ENCODE data around the gene LRP1B.

The LRP1B gene

DNA sequence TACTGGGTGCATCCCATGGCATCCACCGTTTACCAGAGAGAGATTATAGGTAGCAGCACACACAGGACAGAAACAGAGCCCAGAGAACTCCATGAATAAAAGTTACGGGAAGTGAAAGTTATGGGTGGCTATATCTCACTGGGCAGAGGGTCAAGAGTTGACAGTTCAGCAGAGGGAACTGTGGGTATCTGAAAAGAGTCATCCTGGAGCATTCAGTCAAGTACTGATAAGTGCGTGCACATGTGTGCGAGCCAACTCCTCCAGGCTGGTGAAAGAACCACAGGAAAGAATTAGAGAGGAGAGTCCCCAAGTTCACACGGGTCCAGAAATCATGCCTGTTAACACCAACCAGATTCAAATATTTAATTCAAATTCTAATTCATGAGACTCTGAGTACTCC lies 1588.2 kb downstream of the LRP1B start:
- peaks cover 15% of the 10 kb centered on the region for H3K9me3 Mint-ChIP-seq

DNA sequence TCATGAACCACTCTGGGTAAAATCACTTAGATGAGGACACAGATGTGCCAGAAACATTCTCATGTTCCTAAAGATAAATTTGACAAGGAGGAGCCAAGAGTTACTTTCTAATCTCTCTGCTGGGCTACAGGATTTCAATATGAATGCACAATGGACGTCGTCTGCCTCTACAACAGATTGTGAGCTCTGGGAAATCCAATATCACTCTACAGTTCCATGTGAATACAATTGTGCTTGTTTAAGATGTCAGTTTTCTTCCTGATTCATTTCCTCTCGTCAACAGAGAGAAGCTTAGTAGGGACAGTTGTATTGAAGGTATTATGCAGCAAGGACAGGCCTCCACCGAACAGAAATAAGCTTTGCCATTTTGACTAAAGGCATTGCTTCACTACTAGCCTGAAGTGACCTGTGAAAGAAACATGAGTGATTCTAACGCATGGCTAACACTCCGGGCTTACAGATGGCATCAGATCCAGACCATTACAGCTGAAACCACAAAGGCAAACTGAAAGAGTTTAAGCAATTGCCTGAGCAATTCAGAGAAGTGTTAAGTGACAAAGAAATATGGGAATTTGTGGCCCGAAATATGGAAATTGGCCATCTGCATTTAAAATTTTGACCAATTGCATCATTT lies 1591.5 kb downstream of the LRP1B start:
- no peak overlapping the region for H3K27ac Mint-ChIP-seq
- no peaks in the 10 kb centered on the region for H3K27me3 Mint-ChIP-seq
- H3K4me3 Mint-ChIP-seq, result no peak overlapping the region
- no peaks in the 10 kb centered on the region for H3K4me1 Mint-ChIP-seq
- H3K36me3 Mint-ChIP-seq, result no peaks in the 10 kb centered on the region
- CTCF ChIA-PET, result no interaction called here
- H3K9me3 Mint-ChIP-seq, result peaks cover 14% of the 10 kb centered on the region
- DNase-seq, result no peak

More for the DNA sequence above, 1588.2 kb downstream of the LRP1B start:
- Mint-ChIP-seq H3K4me1 (no peaks in the 10 kb centered on the region), H3K4me3 (no peak overlapping the region), H3K27ac (no peak overlapping the region), H3K27me3 (no peaks in the 10 kb centered on the region), H3K36me3 (no peaks in the 10 kb centered on the region)
- DNase-seq, result no peak
- CTCF ChIA-PET, result interaction anchor here (0.7 kb wide), 1 partner anchor 347 kb away, joined by 3 read pairs; no protein-coding TSS in a partner anchor

DNA sequence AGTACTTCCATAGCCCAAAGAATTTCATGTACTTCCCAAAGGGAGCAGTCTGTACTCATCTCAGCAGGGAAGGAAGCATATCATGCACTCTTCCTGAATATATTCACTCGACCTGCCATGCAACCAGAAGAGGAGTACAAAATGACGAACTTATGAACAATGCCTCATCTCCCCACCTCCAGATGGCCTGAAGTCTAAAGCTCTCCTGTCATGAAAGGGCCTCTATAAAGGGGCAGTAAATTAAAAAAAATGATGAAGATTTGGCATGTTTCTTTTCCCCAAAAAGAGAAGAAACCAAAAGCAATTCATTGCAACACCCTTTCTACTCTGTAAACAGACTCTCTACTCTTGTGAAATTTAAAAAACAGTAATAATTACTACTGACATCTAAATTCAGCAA lies 1601.1 kb downstream of the LRP1B start:
- H3K27me3 Mint-ChIP-seq, result no peaks in the 10 kb centered on the region
- H3K9me3 Mint-ChIP-seq, result peaks cover 5% of the 10 kb centered on the region
- H3K27ac Mint-ChIP-seq, result no peak overlapping the region
- DNase-seq, result no peak
- no peaks in the 10 kb centered on the region for H3K4me1 Mint-ChIP-seq
- H3K36me3 Mint-ChIP-seq, result no peaks in the 10 kb centered on the region
- no peak overlapping the region for H3K4me3 Mint-ChIP-seq
- CTCF ChIA-PET, result no interaction called here

DNA sequence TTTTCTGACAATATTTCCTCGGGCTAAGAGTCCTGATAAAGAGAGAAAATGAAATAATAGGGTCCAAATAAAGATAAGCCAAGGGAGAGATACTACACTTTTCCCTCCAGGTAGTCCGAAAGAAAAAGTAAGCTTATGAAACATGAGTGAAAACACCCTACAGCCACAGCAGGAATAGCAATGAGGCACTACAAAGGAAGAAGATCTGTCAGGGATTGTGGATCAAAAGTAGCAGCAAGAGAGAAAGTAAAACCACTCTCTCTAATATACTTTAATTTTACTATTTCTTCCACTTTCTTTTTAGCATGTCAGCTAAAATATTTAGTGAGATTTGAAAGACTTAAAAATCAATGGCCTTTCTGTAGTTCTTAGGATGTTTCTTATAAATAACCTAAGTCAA lies 1601.8 kb downstream of the LRP1B start:
- no peak for DNase-seq
- H3K27me3 Mint-ChIP-seq, result no peaks in the 10 kb centered on the region
- no peaks in the 10 kb centered on the region for H3K36me3 Mint-ChIP-seq
- H3K4me3 Mint-ChIP-seq, result no peak overlapping the region
- peaks cover 10% of the 10 kb centered on the region for H3K9me3 Mint-ChIP-seq
- no peak overlapping the region for H3K27ac Mint-ChIP-seq
- no peaks in the 10 kb centered on the region for H3K4me1 Mint-ChIP-seq
- CTCF ChIA-PET, result no interaction called here

DNA sequence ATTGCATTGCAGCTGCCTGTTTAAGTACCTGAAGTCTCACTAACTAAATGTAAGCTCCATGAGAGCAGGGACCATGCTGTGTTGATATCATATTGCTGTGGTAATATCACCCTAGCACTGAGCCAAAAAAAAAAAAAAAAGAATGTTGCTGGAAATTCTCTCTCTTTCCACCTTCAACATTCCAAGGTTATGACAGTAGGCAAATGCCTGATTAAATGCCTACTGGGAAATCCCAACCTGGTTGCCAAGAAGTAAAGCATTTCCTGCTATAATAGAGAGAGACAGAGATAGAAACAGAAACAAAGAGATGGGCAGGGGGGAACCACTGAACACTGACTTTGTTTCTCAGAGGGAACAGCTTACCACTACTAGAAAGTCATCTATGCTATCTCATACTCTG lies 1604.2 kb downstream of the LRP1B start:
- Mint-ChIP-seq H3K36me3 (no peaks in the 10 kb centered on the region), H3K4me1 (no peaks in the 10 kb centered on the region), H3K9me3 (peaks cover 5% of the 10 kb centered on the region), H3K4me3 (no peak overlapping the region), H3K27me3 (no peaks in the 10 kb centered on the region), H3K27ac (no peak overlapping the region)
- DNase-seq, result no peak
- CTCF ChIA-PET, result no interaction called here

DNA sequence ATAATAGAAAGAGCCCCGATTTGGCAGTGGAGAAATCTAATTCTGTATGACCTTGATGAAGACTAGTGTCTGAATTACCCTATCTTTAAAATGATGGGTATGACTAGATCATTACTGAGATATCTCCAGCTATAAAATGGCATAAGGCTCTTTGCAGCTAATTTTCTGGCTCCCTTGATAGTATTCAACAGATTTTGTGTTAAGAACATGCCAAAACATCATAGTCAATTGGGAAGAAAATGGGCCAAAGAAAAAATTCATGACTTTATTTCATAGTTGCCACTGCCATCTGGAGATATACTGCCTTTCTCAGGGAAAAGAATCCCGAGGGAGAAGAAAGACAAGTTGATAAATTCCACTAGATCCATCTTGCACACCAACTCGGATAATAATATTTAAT lies 1618.7 kb downstream of the LRP1B start:
- Mint-ChIP-seq H3K36me3 (no peaks in the 10 kb centered on the region), H3K9me3 (peaks cover 6% of the 10 kb centered on the region), H3K4me1 (no peaks in the 10 kb centered on the region), H3K4me3 (no peak overlapping the region), H3K27me3 (no peaks in the 10 kb centered on the region), H3K27ac (no peak overlapping the region)
- CTCF ChIA-PET, result no interaction called here
- DNase-seq, result no peak

DNA sequence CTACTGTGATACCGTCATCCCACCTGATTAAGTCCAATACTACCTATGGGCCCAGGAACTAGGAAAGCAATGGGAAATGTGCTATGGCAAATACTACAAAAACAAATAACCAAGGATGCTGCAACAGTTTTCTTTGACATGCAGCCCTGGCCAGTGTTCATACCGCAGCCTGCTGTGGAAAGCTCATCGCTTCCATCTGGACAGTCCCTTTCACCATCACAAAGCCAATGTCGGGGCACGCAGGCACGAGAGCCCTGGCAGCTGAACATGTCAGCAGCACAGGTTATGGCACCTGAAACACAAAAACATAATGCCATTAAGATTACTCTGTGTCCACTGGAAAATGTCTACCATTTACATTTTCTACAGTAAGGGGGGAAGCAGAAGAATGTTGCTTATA lies 1621.1 kb downstream of the LRP1B start:
- H3K36me3 Mint-ChIP-seq, result no peaks in the 10 kb centered on the region
- no peaks in the 10 kb centered on the region for H3K27me3 Mint-ChIP-seq
- H3K4me3 Mint-ChIP-seq, result no peak overlapping the region
- H3K27ac Mint-ChIP-seq, result no peak overlapping the region
- peaks cover 6% of the 10 kb centered on the region for H3K9me3 Mint-ChIP-seq
- no peak for DNase-seq
- no peaks in the 10 kb centered on the region for H3K4me1 Mint-ChIP-seq
- CTCF ChIA-PET, result no interaction called here

DNA sequence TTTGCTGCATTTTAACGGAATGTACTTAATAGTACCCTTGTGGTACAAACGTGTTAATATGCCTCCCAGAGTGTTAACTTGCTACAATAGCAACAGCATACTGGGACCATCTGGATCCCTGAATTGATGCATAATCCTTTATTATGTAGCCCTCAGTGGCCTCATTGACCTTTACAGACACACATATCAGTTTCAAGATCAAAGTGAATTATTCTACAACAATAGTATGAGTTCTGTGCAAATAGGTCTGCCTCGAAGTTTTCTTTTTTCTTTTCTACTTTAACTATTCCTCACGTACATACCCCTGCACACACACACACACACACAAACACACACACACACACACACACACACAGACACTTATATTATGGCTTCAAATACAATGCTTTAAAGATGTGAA lies 1622.1 kb downstream of the LRP1B start:
- Mint-ChIP-seq H3K27ac (no peak overlapping the region), H3K27me3 (no peaks in the 10 kb centered on the region), H3K36me3 (no peaks in the 10 kb centered on the region), H3K4me1 (no peaks in the 10 kb centered on the region), H3K9me3 (peaks cover 6% of the 10 kb centered on the region), H3K4me3 (no peak overlapping the region)
- DNase-seq, result no peak
- CTCF ChIA-PET, result no interaction called here

DNA sequence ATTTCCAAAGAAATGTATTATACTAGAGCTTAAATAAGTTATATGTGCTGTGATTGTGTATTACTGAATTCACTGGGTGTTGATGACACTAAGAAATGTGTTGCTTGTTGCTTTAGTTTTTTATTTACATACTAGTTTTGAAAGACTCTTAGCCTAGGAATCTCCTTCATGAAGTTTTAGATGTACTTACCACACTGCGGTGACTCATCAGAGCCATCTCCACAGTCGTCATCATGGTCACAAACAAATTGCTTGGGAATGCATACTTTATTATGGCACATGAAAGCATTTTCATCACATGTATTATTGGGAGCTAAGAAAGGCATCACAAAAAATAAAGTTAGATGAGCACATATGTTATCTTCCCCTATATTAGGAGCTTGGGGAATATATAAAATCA lies 1624.2 kb downstream of the LRP1B start:
- CTCF ChIA-PET, result no interaction called here
- peaks cover 6% of the 10 kb centered on the region for H3K9me3 Mint-ChIP-seq
- H3K27me3 Mint-ChIP-seq, result no peaks in the 10 kb centered on the region
- H3K27ac Mint-ChIP-seq, result no peak overlapping the region
- no peaks in the 10 kb centered on the region for H3K4me1 Mint-ChIP-seq
- DNase-seq, result no peak
- H3K4me3 Mint-ChIP-seq, result no peak overlapping the region
- no peaks in the 10 kb centered on the region for H3K36me3 Mint-ChIP-seq

DNA sequence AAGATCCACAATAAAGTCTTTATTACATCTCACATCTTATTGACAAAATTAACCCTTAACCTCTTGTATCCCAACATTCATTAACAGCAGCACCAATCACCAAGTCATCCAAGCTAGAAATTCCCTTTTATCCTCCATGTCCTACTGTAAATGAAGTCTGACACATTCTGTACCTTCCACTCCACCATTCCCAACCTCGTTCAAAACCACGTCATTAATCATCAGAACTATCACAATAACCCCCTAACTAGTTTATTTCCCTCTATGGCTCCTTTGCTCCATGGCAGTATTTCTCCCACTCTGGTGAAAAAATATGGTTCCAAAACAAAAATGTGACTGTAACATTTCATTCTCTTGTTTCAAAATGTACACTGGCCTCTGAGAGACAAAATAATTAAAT lies 1626.2 kb downstream of the LRP1B start:
- Mint-ChIP-seq H3K27me3 (no peaks in the 10 kb centered on the region), H3K9me3 (peaks cover 3% of the 10 kb centered on the region), H3K4me3 (no peak overlapping the region), H3K27ac (no peak overlapping the region), H3K4me1 (no peaks in the 10 kb centered on the region), H3K36me3 (no peaks in the 10 kb centered on the region)
- no peak for DNase-seq
- CTCF ChIA-PET, result no interaction called here

DNA sequence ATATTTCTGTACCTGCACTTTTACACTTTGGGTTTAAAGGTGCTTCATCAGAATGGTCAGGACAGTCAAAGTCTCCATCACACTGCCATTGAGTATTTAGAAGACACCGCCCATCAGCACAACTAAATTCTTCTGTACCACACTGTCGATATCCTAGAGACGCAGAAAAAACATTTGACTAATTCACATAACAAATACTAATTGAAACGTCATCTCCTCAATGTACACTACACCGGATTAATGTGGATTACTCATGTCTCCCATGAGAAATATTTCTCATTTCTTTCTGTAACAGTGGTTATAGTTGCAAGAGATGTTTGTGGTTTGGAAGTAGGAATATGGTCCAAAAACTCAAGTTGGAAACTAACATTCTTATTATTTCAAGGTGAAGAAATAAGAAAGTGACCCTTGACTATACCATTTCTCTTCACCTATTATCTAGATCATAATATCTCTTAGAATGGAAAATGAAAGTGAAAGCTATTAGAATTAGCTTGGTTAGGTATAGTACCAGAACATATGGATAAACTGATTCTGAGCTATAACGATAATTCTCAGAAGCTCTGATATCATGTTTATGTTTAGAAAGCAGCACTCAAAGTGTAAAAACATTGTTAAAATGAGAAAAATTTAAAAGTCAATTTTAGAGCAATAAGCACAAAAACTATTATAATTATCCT lies 1627.7 kb downstream of the LRP1B start:
- Mint-ChIP-seq H3K27ac (no peak overlapping the region), H3K36me3 (no peaks in the 10 kb centered on the region), H3K4me1 (no peaks in the 10 kb centered on the region), H3K9me3 (peaks cover 1% of the 10 kb centered on the region), H3K27me3 (no peaks in the 10 kb centered on the region), H3K4me3 (no peak overlapping the region)
- DNase-seq, result no peak
- CTCF ChIA-PET, result interaction anchor here (0.7 kb wide), 1 partner anchor 345 kb away, joined by 3 read pairs; no protein-coding TSS in a partner anchor

DNA sequence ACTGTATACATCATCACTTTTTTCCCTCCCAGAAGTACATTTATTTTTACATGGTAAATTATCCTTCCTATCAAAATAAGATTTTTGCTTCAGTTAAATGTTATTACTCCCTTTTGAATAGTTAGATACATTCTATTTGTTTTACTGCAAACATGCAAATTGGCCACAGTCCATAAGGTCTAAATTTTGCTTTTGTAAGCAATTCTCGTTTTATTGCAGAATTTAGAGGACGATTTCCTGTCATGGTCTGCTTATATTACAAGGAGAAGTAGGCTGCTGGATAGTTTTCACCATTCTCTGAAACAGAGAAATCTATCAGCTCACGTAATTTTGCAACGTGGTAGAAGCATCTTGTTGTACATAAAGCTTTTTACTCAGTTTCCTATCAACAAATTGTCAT lies 1632.5 kb downstream of the LRP1B start:
- CTCF ChIA-PET, result no interaction called here
- Mint-ChIP-seq H3K9me3 (peaks cover 1% of the 10 kb centered on the region), H3K4me3 (no peak overlapping the region), H3K27me3 (no peaks in the 10 kb centered on the region), H3K27ac (no peak overlapping the region), H3K4me1 (no peaks in the 10 kb centered on the region), H3K36me3 (no peaks in the 10 kb centered on the region)
- DNase-seq, result no peak

DNA sequence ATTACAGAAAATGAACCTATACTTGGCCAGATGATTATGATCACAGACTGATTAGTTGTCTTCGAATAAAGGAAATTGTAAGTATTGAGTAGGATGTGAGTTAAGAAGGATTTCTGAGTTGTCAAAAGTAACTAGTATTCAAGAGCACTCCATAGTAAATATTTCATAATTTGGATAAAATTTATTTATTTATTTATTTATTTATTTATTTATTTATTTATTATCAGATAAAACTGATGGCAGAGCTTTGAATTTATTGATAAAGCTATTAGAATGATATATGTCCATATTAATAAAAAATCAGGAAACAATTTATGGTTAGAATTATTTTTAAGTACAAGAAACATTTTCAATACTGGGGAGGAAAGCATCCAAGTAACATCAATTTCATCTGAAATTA lies 1634.1 kb downstream of the LRP1B start:
- Mint-ChIP-seq H3K4me1 (no peaks in the 10 kb centered on the region), H3K36me3 (no peaks in the 10 kb centered on the region), H3K4me3 (no peak overlapping the region), H3K27me3 (no peaks in the 10 kb centered on the region), H3K9me3 (peaks cover 1% of the 10 kb centered on the region), H3K27ac (no peak overlapping the region)
- CTCF ChIA-PET, result no interaction called here
- no peak for DNase-seq

DNA sequence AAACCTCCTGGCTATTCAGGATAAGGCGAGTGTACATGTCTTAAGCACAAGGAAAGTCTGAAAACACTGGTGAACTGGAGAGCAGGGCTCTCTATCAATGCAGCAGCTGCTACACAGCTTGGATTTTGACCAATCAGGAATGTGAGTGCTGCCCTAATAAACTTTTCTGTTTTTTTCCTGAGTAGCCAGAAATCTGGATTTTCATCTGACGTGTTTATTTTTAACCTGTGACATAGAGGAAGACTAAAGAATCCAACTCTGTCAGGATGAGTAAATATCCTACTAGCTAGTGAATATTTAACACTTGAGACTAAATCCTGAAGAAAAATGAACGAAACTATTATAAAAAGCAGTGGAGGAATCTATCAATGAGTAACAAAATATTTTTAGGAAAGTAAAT lies 1638.9 kb downstream of the LRP1B start:
- DNase-seq, result no peak
- Mint-ChIP-seq H3K27ac (no peak overlapping the region), H3K36me3 (no peaks in the 10 kb centered on the region), H3K4me3 (no peak overlapping the region), H3K4me1 (no peaks in the 10 kb centered on the region), H3K9me3 (no peaks in the 10 kb centered on the region), H3K27me3 (no peaks in the 10 kb centered on the region)
- CTCF ChIA-PET, result no interaction called here

DNA sequence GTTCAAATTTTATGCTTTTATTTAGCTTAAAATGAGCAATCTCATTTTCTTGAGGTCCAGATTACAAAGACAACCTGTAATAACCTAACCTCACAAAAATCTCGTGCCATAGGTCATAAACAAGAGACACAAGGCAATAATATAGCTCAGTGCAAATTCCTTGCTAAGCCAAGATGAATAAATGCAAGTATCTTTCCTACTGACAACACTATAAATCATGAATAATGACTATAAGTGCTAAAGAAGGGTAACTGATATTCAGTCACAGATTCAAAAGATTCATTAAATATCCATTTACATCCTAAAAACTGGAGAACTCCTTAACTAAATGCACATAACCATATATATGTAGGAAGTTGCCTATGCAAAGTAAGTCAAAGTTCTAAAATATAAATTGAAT lies 1641.6 kb downstream of the LRP1B start:
- H3K4me3 Mint-ChIP-seq, result no peak overlapping the region
- CTCF ChIA-PET, result interaction anchor here (0.6 kb wide), 1 partner anchor 544 kb away, joined by 3 read pairs; no protein-coding TSS in a partner anchor
- no peak overlapping the region for H3K27ac Mint-ChIP-seq
- H3K4me1 Mint-ChIP-seq, result no peaks in the 10 kb centered on the region
- H3K36me3 Mint-ChIP-seq, result no peaks in the 10 kb centered on the region
- no peak for DNase-seq
- no peaks in the 10 kb centered on the region for H3K9me3 Mint-ChIP-seq
- no peaks in the 10 kb centered on the region for H3K27me3 Mint-ChIP-seq

Measured in activated naive CD4-positive, alpha-beta T cell treated with anti-CD3 and anti-CD28 coated beads, Interleukin-2, amount 10 ng/mL, durations not matched to agents 7 days and 5 days (primary cell).